Neural progenitor cell (in vitro differentiated cells): ENCODE results near the gene CDS2. TPM values are rescaled to one million over a fixed set of nuclear protein-coding genes. Genes with fewer than 3 reads are reported as not detected.

Experiments used
- DNase-seq: peaks from one replicate; pipeline ENCODE4 v3.0.0-alpha.2; 2016; ENCODE audit warnings: low spot score
- H2AFZ ChIP-seq: fragments of 200-600 bp; sonication (generic); replicated peaks from 2 replicates; pipeline ENCODE4 v1.6.1; 2016; ENCODE audit warnings: antibody characterized with exemption
- H3F3A ChIP-seq: fragments of 200-600 bp; sonication (generic); 2 replicates; pipeline ENCODE4 v1.6.1; 2016; ENCODE audit warnings: antibody characterized with exemption, low read depth
- H3K27ac ChIP-seq: fragments of 200-600 bp; sonication (generic); 2 replicates; pipeline ENCODE4 v1.5.1; 2016; ENCODE audit warnings: mild to moderate bottlenecking
- H3K27me3 ChIP-seq: fragments of 200-600 bp; sonication (generic); 2 replicates; pipeline ENCODE4 v1.6.1; 2016; ENCODE audit warnings: mild to moderate bottlenecking, moderate library complexity
- H3K36me3 ChIP-seq: fragments of 200-600 bp; sonication (generic); 2 replicates; pipeline ENCODE4 v1.5.1; 2016
- H3K4me1 ChIP-seq: fragments of 200-600 bp; sonication (generic); 2 replicates; pipeline ENCODE4 v1.6.1; 2016; ENCODE audit warnings: mixed run types
- H3K4me2 ChIP-seq: fragments of 200-600 bp; sonication (generic); 2 replicates; pipeline ENCODE4 v1.6.1; 2016
- H3K4me3 ChIP-seq: fragments of 200-600 bp; sonication (generic); 2 replicates; pipeline ENCODE4 v1.5.1; 2016
- H3K79me2 ChIP-seq: fragments of 200-600 bp; sonication (generic); 2 replicates; pipeline ENCODE4 v1.6.1; 2016; ENCODE audit warnings: low read depth
- H3K9ac ChIP-seq: fragments of 200-600 bp; sonication (generic); 2 replicates; pipeline ENCODE4 v1.6.1; 2016
- H3K9me3 ChIP-seq: fragments of 200-600 bp; sonication (generic); 2 replicates; pipeline ENCODE4 v1.5.1; 2016; ENCODE audit warnings: low read depth
- H4K20me1 ChIP-seq: fragments of 200-600 bp; sonication (generic); 2 replicates; pipeline ENCODE4 v1.6.1; 2016; ENCODE audit warnings: low read depth
- H3K27ac Mint-ChIP-seq: 3 replicates; pipeline ENCODE4 v1.8.0; 2021; ENCODE audit warnings: mixed read lengths
- H3K27me3 Mint-ChIP-seq: 2 replicates; pipeline ENCODE4 v1.8.0; 2022; ENCODE audit warnings: low read depth, mild to moderate bottlenecking, inconsistent platforms, moderate library complexity, mixed read lengths; ENCODE audit not compliant: insufficient read depth
- H3K36me3 Mint-ChIP-seq: 3 replicates; pipeline ENCODE4 v1.8.0; 2021; ENCODE audit warnings: mixed read lengths
- H3K4me1 Mint-ChIP-seq: 3 replicates; pipeline ENCODE4 v1.8.0; 2021; ENCODE audit warnings: mixed read lengths
- H3K4me3 Mint-ChIP-seq: 3 replicates; pipeline ENCODE4 v1.8.0; 2021; ENCODE audit warnings: mild to moderate bottlenecking, moderate library complexity, mixed read lengths
- H3K9me3 Mint-ChIP-seq: 3 replicates; pipeline ENCODE4 v1.8.0; 2020; ENCODE audit warnings: mixed read lengths
- CTCF ChIP-seq: fragments of 200-600 bp; sonication (generic); IDR thresholded peaks from 2 replicates; pipeline ENCODE4 v1.5.1; 2017; ENCODE audit warnings: antibody characterized with exemption, mild to moderate bottlenecking
- EZH2 ChIP-seq: fragments of 200-600 bp; sonication (generic); IDR thresholded peaks from 2 replicates; pipeline ENCODE4 v1.6.1; 2017; ENCODE audit warnings: antibody characterized with exemption, mild to moderate bottlenecking, moderate library complexity
- EZH2phosphoT487 ChIP-seq: fragments of 200-600 bp; sonication (generic); IDR thresholded peaks from 2 replicates; pipeline ENCODE4 v1.6.1; 2017; ENCODE audit warnings: antibody characterized with exemption
- total RNA-seq: library from RNA; depleted of rRNA; stranded (reverse); fragments of >200 nt; gene quantifications from 2 replicates; pipeline ENCODE4 v1.2.3, GENCODE V29; 2015; ENCODE audit warnings: low replicate concordance

CDS2 gene
- total RNA-seq, 1 donor from 2014 or later, result 59.8 TPM

- no peaks in the 10 kb centered on the region for H3F3A ChIP-seq
- peaks cover 1% of the 10 kb centered on the region for H3K36me3 Mint-ChIP-seq
- H3K4me1 Mint-ChIP-seq, result peaks cover 13% of the 10 kb centered on the region
- H3K4me3 ChIP-seq, result no peak overlapping the region
- DNase-seq, result no peak
- no peaks in the 10 kb centered on the region for H3K36me3 ChIP-seq
- H3K27ac Mint-ChIP-seq, result no peak overlapping the region
- H3K4me2 ChIP-seq, result no peak overlapping the region
- no peaks in the 10 kb centered on the region for H3K9me3 ChIP-seq
- peaks cover 14% of the 10 kb centered on the region for H3K4me1 ChIP-seq
- peaks cover 44% of the 10 kb centered on the region for H4K20me1 ChIP-seq
- no peak overlapping the region for H3K9ac ChIP-seq
- H3K79me2 ChIP-seq, result peaks cover 100% of the 10 kb centered on the region
- no peak for TF ChIP-seq EZH2
- no peak for TF ChIP-seq CTCF
- no peak overlapping the region for H2AFZ ChIP-seq
- H3K9me3 Mint-ChIP-seq, result no peaks in the 10 kb centered on the region
- no peak overlapping the region for H3K27ac ChIP-seq
- peaks cover 2% of the 10 kb centered on the region for H3K27me3 Mint-ChIP-seq
- no peaks in the 10 kb centered on the region for H3K27me3 ChIP-seq
- no peak overlapping the region for H3K4me3 Mint-ChIP-seq
Observed at GRCh38 chr20:5133998-5134397, 7.2 kb downstream of the CDS2 start.

- peaks cover 1% of the 10 kb centered on the region for H3K36me3 Mint-ChIP-seq
- H3K9ac ChIP-seq, result no peak overlapping the region
- H4K20me1 ChIP-seq, result peaks cover 51% of the 10 kb centered on the region
- H3F3A ChIP-seq, result no peaks in the 10 kb centered on the region
- peaks cover 100% of the 10 kb centered on the region for H3K79me2 ChIP-seq
- no peak for DNase-seq
- no peak overlapping the region for H2AFZ ChIP-seq
- H3K27ac Mint-ChIP-seq, result no peak overlapping the region
- H3K27ac ChIP-seq, result no peak overlapping the region
- no peaks in the 10 kb centered on the region for H3K9me3 ChIP-seq
- H3K27me3 Mint-ChIP-seq, result peaks cover 2% of the 10 kb centered on the region
- H3K4me3 Mint-ChIP-seq, result no peak overlapping the region
- TF ChIP-seq EZH2 (no peak), CTCF (no peak), EZH2phosphoT487 (no peak)
- H3K4me1 ChIP-seq, result peaks cover 14% of the 10 kb centered on the region
- H3K4me2 ChIP-seq, result peak overlapping the region; percentile 47
- H3K4me1 Mint-ChIP-seq, result peaks cover 13% of the 10 kb centered on the region
- no peaks in the 10 kb centered on the region for H3K36me3 ChIP-seq
- H3K27me3 ChIP-seq, result no peaks in the 10 kb centered on the region
- no peaks in the 10 kb centered on the region for H3K9me3 Mint-ChIP-seq
- H3K4me3 ChIP-seq, result no peak overlapping the region
Observed at GRCh38 chr20:5135363-5136012, 8.7 kb downstream of the CDS2 start.

DNA sequence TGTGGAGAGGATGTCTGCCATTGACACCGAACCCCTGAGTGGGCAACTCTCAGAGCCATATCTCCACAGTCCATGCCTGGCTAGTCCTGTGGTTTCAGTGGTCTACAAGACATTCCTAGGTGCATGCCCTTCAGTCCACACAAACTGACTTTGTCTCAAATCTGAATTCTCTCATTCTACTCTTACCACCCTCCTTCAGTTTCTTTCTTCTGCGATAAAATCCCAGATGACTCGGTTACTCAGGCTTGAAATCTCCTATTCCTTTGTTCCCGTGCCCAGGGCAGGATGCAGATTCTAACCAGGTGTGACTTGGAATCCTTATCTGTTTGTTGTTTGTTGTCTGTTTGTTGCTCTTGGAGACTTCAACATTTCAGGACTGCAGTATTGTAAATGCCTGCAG, 9.3 kb downstream of the CDS2 start:
- TF ChIP-seq EZH2 (no peak), EZH2phosphoT487 (no peak), CTCF (no peak)
- DNase-seq, result peak; percentile 18
- H3K27me3 ChIP-seq, result no peaks in the 10 kb centered on the region
- Mint-ChIP-seq H3K9me3 (no peaks in the 10 kb centered on the region), H3K27ac (peak overlapping the region; percentile 12), H3K27me3 (peaks cover 2% of the 10 kb centered on the region), H3K36me3 (peaks cover 1% of the 10 kb centered on the region), H3K4me1 (peaks cover 13% of the 10 kb centered on the region), H3K4me3 (no peak overlapping the region)
- peaks cover 14% of the 10 kb centered on the region for H3K4me1 ChIP-seq
- peaks cover 100% of the 10 kb centered on the region for H3K79me2 ChIP-seq
- H3K9ac ChIP-seq, result no peak overlapping the region
- H2AFZ ChIP-seq, result no peak overlapping the region
- peaks cover 56% of the 10 kb centered on the region for H4K20me1 ChIP-seq
- H3K4me3 ChIP-seq, result no peak overlapping the region
- no peaks in the 10 kb centered on the region for H3F3A ChIP-seq
- no peak overlapping the region for H3K27ac ChIP-seq
- no peaks in the 10 kb centered on the region for H3K9me3 ChIP-seq
- no peaks in the 10 kb centered on the region for H3K36me3 ChIP-seq
- peak overlapping the region; percentile 47 for H3K4me2 ChIP-seq
